Gastrocnemius medialis (tissue), 4 donors: ENCODE measurements around the gene FBXL16.

Experiments used
- CTCF ChIP-seq, 5 experiments: fragments of 450-650 bp in 3 of 5; fragments of 200-600 bp in 2 of 5; sonication (generic) in 2 of 5; IDR thresholded peaks in 4 of 5; conservative IDR thresholded peaks in 1 of 5; 1 replicate in 4 of 5; 2 replicates in 1 of 5; pipeline ENCODE4 v1.5.1; 2016 to 2019; ENCODE audit warnings: antibody characterized with exemption in 5 of 5, mild to moderate bottlenecking in 3 of 5, moderate library complexity in 3 of 5
- POLR2A ChIP-seq, 2 donors: fragments of 450-650 bp; IDR thresholded peaks; one replicate each; pipeline ENCODE4 v1.6.1; 2017; ENCODE audit warnings: antibody characterized with exemption in 2 of 2, mild to moderate bottlenecking in 2 of 2, moderate library complexity in 2 of 2

- no peak for TF ChIP-seq CTCF (IDR thresholded peaks at IDR 0.05 in 4 of 5, conservative IDR thresholded peaks at IDR 0.05 in 1 of 5)
- no peak for TF ChIP-seq POLR2A (IDR thresholded peaks at IDR 0.05)
Observed at GRCh38 chr16:729768-730665, 24.4 kb upstream of the FBXL16 start.
